H1 (cell line): ENCODE data around the gene MDM1. TPM values are rescaled to one million over a fixed set of nuclear protein-coding genes. Genes with fewer than 3 reads are reported as not detected.

Experiments used
- CTCF ChIA-PET: fragments of 300-600 bp; sonication (Branson Sonifier 250); formaldehyde crosslinking; loops from one replicate; lab custom pipeline; 2021; ENCODE audit not compliant: partially characterized antibody; lab: Charles Lee
- POLR2A ChIA-PET: fragments of 300-600 bp; sonication (Branson Sonifier 250); formaldehyde crosslinking; loops from one replicate; lab custom pipeline; 2021; ENCODE audit warnings: inconsistent platforms; ENCODE audit not compliant: partially characterized antibody; lab: Charles Lee
- DNase-seq, 2 experiments: peaks; one replicate each; pipeline versions ENCODE4 v3.0.0 to v3.0.0-alpha.2; 2010 to 2022; ENCODE audit warnings: low spot score in 2 of 2, low read depth in 1 of 2, mixed read lengths in 1 of 2
- FAIRE-seq: peaks from 2 replicates; lab custom pipeline; 2011; peaks lifted over from hg19 to GRCh38; lab: Jason Lieb, UNC
- H2AFZ ChIP-seq: 2 replicates; pipeline ENCODE4 v1.8.1; 2012; ENCODE audit warnings: low read length, inconsistent platforms
- H2AK5ac ChIP-seq: 2 replicates; pipeline ENCODE4 v1.6.1; 2013; ENCODE audit warnings: low read depth, low read length
- H2BK120ac ChIP-seq: replicated peaks from 2 replicates; pipeline ENCODE3; 2013; ENCODE audit warnings: low read depth, low read length, inconsistent platforms
- H2BK12ac ChIP-seq: 2 replicates; pipeline ENCODE4 v1.6.1; 2013; ENCODE audit warnings: low read depth, low read length
- H2BK15ac ChIP-seq: 2 replicates; pipeline ENCODE4 v1.6.1; 2013; ENCODE audit warnings: low read length
- H2BK20ac ChIP-seq: 2 replicates; pipeline ENCODE4 v1.6.1; 2013; ENCODE audit warnings: low read length
- H2BK5ac ChIP-seq: 2 replicates; pipeline ENCODE4 v1.6.1; 2013; ENCODE audit warnings: low read depth, low read length
- H3K14ac ChIP-seq: 2 replicates; pipeline ENCODE4 v1.6.1; 2013; ENCODE audit warnings: inconsistent platforms; ENCODE audit not compliant: insufficient read length
- H3K18ac ChIP-seq: 2 replicates; pipeline ENCODE4 v1.6.1; 2013; ENCODE audit warnings: low read length; ENCODE audit errors: extremely low read depth
- H3K23ac ChIP-seq: 2 replicates; pipeline ENCODE4 v1.6.1; 2013; ENCODE audit warnings: inconsistent platforms; ENCODE audit not compliant: insufficient read length
- H3K23me2 ChIP-seq: 2 replicates; pipeline ENCODE4 v1.6.1; 2013; ENCODE audit warnings: low read depth, low read length
- H3K27ac ChIP-seq: 2 replicates; pipeline ENCODE4 v1.6.1; 2011; ENCODE audit warnings: low read depth, low read length, inconsistent platforms
- H3K27me3 ChIP-seq, 4 experiments: replicated peaks in 1 of 4; 1 replicate in 1 of 4; 2 replicates in 3 of 4; pipeline versions ENCODE4 v1.6.1 to v1.8.1; 2011 to 2013; ENCODE audit warnings: low read length in 3 of 4, mild to moderate bottlenecking in 3 of 4, inconsistent platforms in 2 of 4, mixed read lengths in 2 of 4, moderate library complexity in 1 of 4; ENCODE audit not compliant: control insufficient read depth in 3 of 4, insufficient read depth in 3 of 4; ENCODE audit errors: extremely low read depth in 1 of 4
- H3K36me3 ChIP-seq, 4 experiments: 2 replicates each; pipeline versions ENCODE4 v1.6.1 to v1.8.1; 2011 to 2013; ENCODE audit warnings: mild to moderate bottlenecking in 4 of 4, low read length in 3 of 4, moderate library complexity in 2 of 4, control low read depth in 1 of 4, inconsistent platforms in 1 of 4; ENCODE audit not compliant: insufficient read depth in 4 of 4, control insufficient read depth in 2 of 4
- H3K4ac ChIP-seq: replicated peaks from 2 replicates; pipeline ENCODE3; 2013; ENCODE audit warnings: low read length, low read depth, mixed read lengths, inconsistent platforms; ENCODE audit not compliant: insufficient read length
- H3K4me1 ChIP-seq, 4 experiments: replicated peaks in 1 of 4; 1 replicate in 1 of 4; 2 replicates in 3 of 4; pipeline versions ENCODE4 v1.6.1 to v1.8.1; 2011 to 2013; ENCODE audit warnings: low read length in 3 of 4, inconsistent platforms in 2 of 4, mixed read lengths in 1 of 4; ENCODE audit not compliant: insufficient read depth in 4 of 4, control insufficient read depth in 3 of 4
- H3K4me2 ChIP-seq, 2 experiments: 2 replicates each; pipeline versions ENCODE4 v1.6.1 to v1.8.1; 2011 to 2013; ENCODE audit warnings: low read depth in 2 of 2, low read length in 2 of 2, control low read depth in 1 of 2, inconsistent platforms in 1 of 2, mild to moderate bottlenecking in 1 of 2; ENCODE audit not compliant: insufficient read depth in 1 of 2
- H3K4me3 ChIP-seq, 4 experiments: fragments of 200-600, 300-600 bp in 1 of 4; sonication (generic), shearing (Covaris generic), sonication (Bioruptor Twin) in 1 of 4; 2 replicates each; pipeline versions ENCODE4 v1.5.1 to v1.8.1; 2011 to 2016; ENCODE audit warnings: low read length in 4 of 4, low read depth in 3 of 4, control low read depth in 2 of 4, inconsistent platforms in 2 of 4, mild to moderate bottlenecking in 2 of 4, mixed read lengths in 1 of 4, moderate library complexity in 1 of 4; ENCODE audit not compliant: insufficient read depth in 2 of 4; ENCODE audit errors: extremely low read depth in 1 of 4
- H3K56ac ChIP-seq: replicated peaks from 2 replicates; pipeline ENCODE3; 2013; ENCODE audit warnings: low read depth, mild to moderate bottlenecking, mixed read lengths, low read length, inconsistent platforms; ENCODE audit not compliant: insufficient read length
- H3K79me1 ChIP-seq: 2 replicates; pipeline ENCODE4 v1.6.1; 2013; ENCODE audit warnings: low read depth, low read length, control low read depth
- H3K79me2 ChIP-seq, 2 experiments: 2 replicates each; pipeline versions ENCODE4 v1.6.1 to v1.8.1; 2012 to 2013; ENCODE audit warnings: low read length in 2 of 2, mild to moderate bottlenecking in 2 of 2, inconsistent platforms in 1 of 2; ENCODE audit not compliant: insufficient read depth in 2 of 2, control insufficient read depth in 1 of 2
- H3K9ac ChIP-seq, 4 experiments: replicated peaks in 1 of 4; 1 replicate in 1 of 4; 2 replicates in 3 of 4; pipeline versions ENCODE4 v1.6.1 to v1.8.1; 2011 to 2013; ENCODE audit warnings: low read depth in 3 of 4, low read length in 3 of 4, control low read depth in 2 of 4, mild to moderate bottlenecking in 2 of 4, moderate library complexity in 2 of 4, inconsistent platforms in 1 of 4; ENCODE audit errors: extremely low read depth in 1 of 4
- H3K9me3 ChIP-seq, 2 experiments: 2 replicates each; pipeline versions ENCODE4 v1.6.1 to v1.8.1; 2012 to 2013; ENCODE audit warnings: mild to moderate bottlenecking in 2 of 2, moderate library complexity in 2 of 2, control low read depth in 1 of 2, inconsistent platforms in 1 of 2, low read depth in 1 of 2, low read length in 1 of 2, mixed read lengths in 1 of 2; ENCODE audit not compliant: insufficient read depth in 2 of 2
- H4K20me1 ChIP-seq, 2 experiments: replicated peaks in 1 of 2; 2 replicates each; pipeline versions ENCODE3 to v1.8.1; 2011 to 2013; ENCODE audit warnings: inconsistent platforms in 2 of 2, low read length in 2 of 2, mild to moderate bottlenecking in 1 of 2; ENCODE audit not compliant: insufficient read depth in 2 of 2, control insufficient read depth in 1 of 2
- H4K5ac ChIP-seq: 2 replicates; pipeline ENCODE4 v1.6.1; 2013; ENCODE audit warnings: low read length, low read depth, mixed read lengths, inconsistent platforms; ENCODE audit not compliant: insufficient read length
- H4K8ac ChIP-seq: 2 replicates; pipeline ENCODE4 v1.8.0; 2013; ENCODE audit warnings: mild to moderate bottlenecking, moderate library complexity, low read length, inconsistent platforms; ENCODE audit not compliant: insufficient read depth; ENCODE audit errors: extremely low read depth
- H4K91ac ChIP-seq: replicated peaks from 2 replicates; pipeline ENCODE3; 2013; ENCODE audit warnings: low read length, mixed read lengths, inconsistent platforms; ENCODE audit not compliant: insufficient read length
- CHD2 ChIP-seq: IDR thresholded peaks from 2 replicates; pipeline ENCODE4 v1.6.1; 2012; ENCODE audit warnings: low read length, improper control_type of control experiment
- EZH2 ChIP-seq: fragments of 200-600 bp; sonication (generic); IDR thresholded peaks from 2 replicates; pipeline ENCODE4 v1.7.1; 2012; ENCODE audit warnings: low read depth, mild to moderate bottlenecking, moderate library complexity, low read length, inconsistent platforms; ENCODE audit not compliant: severe bottlenecking
- GABPA ChIP-seq: IDR thresholded peaks from 2 replicates; pipeline ENCODE4 v1.6.1; 2011; ENCODE audit warnings: mild to moderate bottlenecking, low read length, moderate library complexity, borderline replicate concordance; ENCODE audit not compliant: insufficient read depth
- KDM5A ChIP-seq: fragments of 200-600 bp; IDR thresholded peaks from 2 replicates; pipeline ENCODE4 v1.7.1; 2012; ENCODE audit warnings: mild to moderate bottlenecking, low read length, inconsistent platforms, mixed read lengths
- POU5F1 ChIP-seq: IDR thresholded peaks from 2 replicates; pipeline ENCODE4 v1.6.1; 2011; ENCODE audit warnings: low read depth, mild to moderate bottlenecking, low read length, moderate library complexity
- RXRA ChIP-seq: IDR thresholded peaks from 2 replicates; pipeline ENCODE4 v1.6.1; 2011; ENCODE audit warnings: low read depth, mild to moderate bottlenecking, low read length, moderate library complexity; ENCODE audit not compliant: insufficient read depth
- SIX5 ChIP-seq: IDR thresholded peaks from 2 replicates; pipeline ENCODE4 v1.6.1; 2011; ENCODE audit warnings: mild to moderate bottlenecking, low read depth, low read length
- SRF ChIP-seq: IDR thresholded peaks from 2 replicates; pipeline ENCODE4 v1.6.1; 2011; ENCODE audit warnings: mild to moderate bottlenecking, low read depth, low read length, moderate library complexity
- TAF1 ChIP-seq: IDR thresholded peaks from 2 replicates; pipeline ENCODE4 v1.6.1; 2011; ENCODE audit warnings: mild to moderate bottlenecking, low read depth, low read length
- TCF12 ChIP-seq: IDR thresholded peaks from 2 replicates; pipeline ENCODE4 v1.6.1; 2011; ENCODE audit warnings: low read depth, mild to moderate bottlenecking, low read length
- WGBS, 2 experiments: shearing (Covaris generic) in 1 of 2; methylation state at CpG; one replicate each; pipeline versions ENCODE4 v1.1.6 to v1.1.7; 2013 to 2015; ENCODE audit warnings: low lambda C conversion rate in 2 of 2, mixed read lengths in 2 of 2, inconsistent platforms in 1 of 2, low coverage in 1 of 2, missing lambda C conversion rate in 1 of 2; ENCODE audit not compliant: insufficient replicate concordance in 2 of 2, insufficient coverage in 1 of 2, insufficient read length in 1 of 2; ENCODE audit errors: extremely low coverage in 1 of 2, missing lambda C conversion rate in 1 of 2; 5-methylcytosine and 5-hydroxymethylcytosine counted together
- polyA plus RNA-seq, 7 experiments: library from polyadenylated mRNA; depleted of rRNA in 3 of 7; stranded (reverse) in 5 of 7; unstranded in 2 of 7; fragments of >200 nt in 5 of 7; fragments of 200-250 nt in 2 of 7; gene quantifications; 1 replicate in 5 of 7; 2 replicates in 1 of 7; 4 replicates in 1 of 7; pipeline versions ENCODE4 v1.2.1 to v1.2.3, GENCODE V29; 2011 to 2013; ENCODE audit warnings: missing spikeins in 2 of 7, mixed read lengths in 2 of 7
- total RNA-seq: library from RNA; stranded (reverse); fragmentation: NEBNext Ultra II Directional; extraction: Animal tissue kit (Norgen Biotek cat#: 25700); gene quantifications from 2 replicates; pipeline ENCODE4 v1.2.1, GENCODE V29; 2021
- TF ChIP-seq, protein P1 (sequence below): IDR thresholded peaks from 2 replicates; pipeline ENCODE4 v1.6.1; 2012; ENCODE audit warnings: inconsistent platforms
- TF ChIP-seq, protein P2 (sequence below): IDR thresholded peaks from 2 replicates; pipeline ENCODE4 v1.6.1; 2011; ENCODE audit warnings: low read depth, mild to moderate bottlenecking, low read length; ENCODE audit not compliant: insufficient read depth

The MDM1 gene
- total and polyA plus RNA-seq, 2 of the 8 experiments (the other 6 are each of a cell fraction or from before 2014, with no cell fraction given) = 3.1 to 10.7 TPM

DNA sequence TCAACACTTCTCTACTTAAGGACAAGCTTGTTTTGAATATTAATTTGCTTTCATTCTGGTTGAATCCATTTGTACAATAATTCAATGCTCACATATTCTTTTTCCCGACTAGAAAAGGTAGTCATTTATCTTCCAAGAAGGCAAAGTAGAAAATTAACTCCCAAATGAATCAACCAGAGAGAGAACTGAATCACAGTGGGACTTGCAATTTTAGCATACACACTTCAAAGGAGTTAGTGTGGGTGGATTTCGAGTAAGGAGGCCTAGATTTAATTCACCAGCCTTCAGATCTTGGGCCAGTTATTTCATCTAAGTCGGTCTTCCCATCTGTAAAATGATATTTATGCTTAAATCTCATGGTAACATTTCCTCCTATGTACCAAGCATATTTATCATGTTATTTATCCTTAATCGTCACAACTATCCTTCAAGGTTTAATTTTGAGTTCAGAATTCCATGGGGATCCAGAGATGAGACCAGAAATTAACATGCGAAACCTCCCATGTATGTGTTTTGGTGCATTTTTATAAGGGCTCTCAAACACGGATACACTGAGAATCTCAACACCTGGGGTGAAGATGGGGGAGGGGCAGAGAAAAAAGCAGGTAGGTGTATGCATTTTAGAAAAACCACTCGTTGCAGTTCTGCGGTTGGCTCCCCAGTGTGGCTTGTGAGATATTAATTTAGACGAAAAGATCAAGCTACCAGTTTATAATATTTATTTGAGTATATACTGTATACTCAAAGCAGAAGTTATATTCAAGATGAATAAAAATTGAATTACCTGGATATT, 39.8 kb downstream of the MDM1 start:
- Histone ChIP-seq H3K4me2 (no peak overlapping the region), H3K23ac (no peak overlapping the region), H4K20me1 (no peaks in the 10 kb centered on the region), H2BK120ac (no peak overlapping the region), H3K36me3 (no peaks in the 10 kb centered on the region), H3K56ac (no peak overlapping the region), H2BK20ac (no peak overlapping the region), H2BK15ac (no peak overlapping the region), H4K91ac (no peak overlapping the region), H3K9me3 (no peaks in the 10 kb centered on the region), H2AK5ac (no peak overlapping the region), H4K5ac (no peak overlapping the region), H4K8ac (no peak overlapping the region), H3K4me3 (no peak overlapping the region), H3K4ac (no peak overlapping the region), H3K27me3 (no peaks in the 10 kb centered on the region), H3K18ac (no peak overlapping the region), H3K79me1 (no peaks in the 10 kb centered on the region), H3K27ac (no peak overlapping the region), H3K9ac (no peak overlapping the region), H2BK5ac (no peak overlapping the region), H2BK12ac (no peak overlapping the region), H3K14ac (no peak overlapping the region), H3K23me2 (no peaks in the 10 kb centered on the region), H3K4me1 (no peaks in the 10 kb centered on the region), H3K79me2 (no peaks in the 10 kb centered on the region), H2AFZ (no peak overlapping the region)
- DNase-seq (no peak), FAIRE-seq (no peak)
- ChIA-PET POLR2A (no interaction called here), CTCF (interaction anchor here (1.0 to 1.7 kb wide), 2 partner anchors 43 to 252 kb away, joined by 3 to 4 read pairs; no protein-coding TSS in a partner anchor)
- WGBS, 2 experiments = 88% methylated on average over 9 of the region's 9 CpGs; no CpG with 5 or more reads in 1 of the 2 experiments
- no peak for TF ChIP-seq TAF1
- TF ChIP-seq, protein P1, sequence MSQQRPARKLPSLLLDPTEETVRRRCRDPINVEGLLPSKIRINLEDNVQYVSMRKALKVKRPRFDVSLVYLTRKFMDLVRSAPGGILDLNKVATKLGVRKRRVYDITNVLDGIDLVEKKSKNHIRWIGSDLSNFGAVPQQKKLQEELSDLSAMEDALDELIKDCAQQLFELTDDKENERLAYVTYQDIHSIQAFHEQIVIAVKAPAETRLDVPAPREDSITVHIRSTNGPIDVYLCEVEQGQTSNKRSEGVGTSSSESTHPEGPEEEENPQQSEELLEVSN = no peak
- TF ChIP-seq GABPA = no peak
- TF ChIP-seq TCF12 = no peak
- TF ChIP-seq KDM5A = no peak
- TF ChIP-seq RXRA = no peak
- no peak for TF ChIP-seq SRF
- TF ChIP-seq SIX5 = no peak
- no peak for TF ChIP-seq CHD2
- no peak for TF ChIP-seq EZH2
- TF ChIP-seq, protein P2, sequence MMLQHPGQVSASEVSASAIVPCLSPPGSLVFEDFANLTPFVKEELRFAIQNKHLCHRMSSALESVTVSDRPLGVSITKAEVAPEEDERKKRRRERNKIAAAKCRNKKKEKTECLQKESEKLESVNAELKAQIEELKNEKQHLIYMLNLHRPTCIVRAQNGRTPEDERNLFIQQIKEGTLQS = no peak
- no peak for TF ChIP-seq POU5F1
